SW 1271 (cell line): ENCODE results near the gene CNTNAP4.

Experiments used
- DNase-seq, 2 experiments: peaks; one replicate each; lab custom pipeline; 2025; lab: John Stamatoyannopoulos, UW

Gene CNTNAP4

GRCh38 chr16:76583945-76584344, 306.7 kb downstream of the CNTNAP4 start:
- no peak for DNase-seq

GRCh38 chr16:76598498-76598897, 321.3 kb downstream of the CNTNAP4 start:
- DNase-seq: no peak

GRCh38 chr16:76607317-76607716, 330.1 kb downstream of the CNTNAP4 start:
- no peak for DNase-seq
